ENCODE data around the gene SEMA7A.
"Not testable (repeated sequence)": the region's sequence is repeated elsewhere in the genome, so short reads cannot be mapped to it uniquely, and the experiment has no call there.

GRCh38 chr15:74457036-74457435 lies 23.3 kb upstream of the SEMA7A start:
- TF ChIP-seq, protein P1, sequence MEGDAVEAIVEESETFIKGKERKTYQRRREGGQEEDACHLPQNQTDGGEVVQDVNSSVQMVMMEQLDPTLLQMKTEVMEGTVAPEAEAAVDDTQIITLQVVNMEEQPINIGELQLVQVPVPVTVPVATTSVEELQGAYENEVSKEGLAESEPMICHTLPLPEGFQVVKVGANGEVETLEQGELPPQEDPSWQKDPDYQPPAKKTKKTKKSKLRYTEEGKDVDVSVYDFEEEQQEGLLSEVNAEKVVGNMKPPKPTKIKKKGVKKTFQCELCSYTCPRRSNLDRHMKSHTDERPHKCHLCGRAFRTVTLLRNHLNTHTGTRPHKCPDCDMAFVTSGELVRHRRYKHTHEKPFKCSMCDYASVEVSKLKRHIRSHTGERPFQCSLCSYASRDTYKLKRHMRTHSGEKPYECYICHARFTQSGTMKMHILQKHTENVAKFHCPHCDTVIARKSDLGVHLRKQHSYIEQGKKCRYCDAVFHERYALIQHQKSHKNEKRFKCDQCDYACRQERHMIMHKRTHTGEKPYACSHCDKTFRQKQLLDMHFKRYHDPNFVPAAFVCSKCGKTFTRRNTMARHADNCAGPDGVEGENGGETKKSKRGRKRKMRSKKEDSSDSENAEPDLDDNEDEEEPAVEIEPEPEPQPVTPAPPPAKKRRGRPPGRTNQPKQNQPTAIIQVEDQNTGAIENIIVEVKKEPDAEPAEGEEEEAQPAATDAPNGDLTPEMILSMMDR (IDR thresholded peaks at IDR 0.05; ENCODE audit: poor library complexity), result not testable (repeated sequence)
- not testable (repeated sequence) for TF ChIP-seq EZH2 (IDR thresholded peaks at IDR 0.05; ENCODE audit: borderline replicate concordance)

Measured in hepatocyte (in vitro differentiated cells).